A673 (cell line): ENCODE data around the gene TCERG1L.

Experiments
- CTCF ChIP-seq: fragments of 300-800, 200-600 bp; sonication (generic); conservative IDR thresholded peaks from 2 replicates; pipeline ENCODE4 v1.5.1; 2017; ENCODE audit warnings: low read depth, mild to moderate bottlenecking, antibody characterized with exemption, low read length, moderate library complexity, mixed read lengths
- EZH2 ChIP-seq: fragments of 200-600 bp; sonication (generic); IDR thresholded peaks from 2 replicates; pipeline ENCODE4 v1.6.1; 2017; ENCODE audit warnings: borderline replicate concordance, low read depth, mild to moderate bottlenecking, mixed read lengths, antibody characterized with exemption, low read length; ENCODE audit not compliant: poor library complexity, severe bottlenecking

- TF ChIP-seq CTCF, result no peak
- TF ChIP-seq EZH2, result no peak
These were observed 70.8 kb downstream of the TCERG1L start for GRCh38 chr10:131240691-131241090.
